HS-27A (cell line): ENCODE measurements around the gene EPC1.
A peak's percentile ranks its signal among the peaks of the same experiment; 100 is the strongest.
"Not testable (repeated sequence)": the region's sequence is repeated elsewhere in the genome, so short reads cannot be mapped to it uniquely, and the experiment has no call there.

Source experiments
- DNase-seq: peaks from one replicate; pipeline ENCODE4 v3.0.0-alpha.2; 2012; ENCODE audit warnings: low read depth, missing footprints

Gene EPC1, protein sequence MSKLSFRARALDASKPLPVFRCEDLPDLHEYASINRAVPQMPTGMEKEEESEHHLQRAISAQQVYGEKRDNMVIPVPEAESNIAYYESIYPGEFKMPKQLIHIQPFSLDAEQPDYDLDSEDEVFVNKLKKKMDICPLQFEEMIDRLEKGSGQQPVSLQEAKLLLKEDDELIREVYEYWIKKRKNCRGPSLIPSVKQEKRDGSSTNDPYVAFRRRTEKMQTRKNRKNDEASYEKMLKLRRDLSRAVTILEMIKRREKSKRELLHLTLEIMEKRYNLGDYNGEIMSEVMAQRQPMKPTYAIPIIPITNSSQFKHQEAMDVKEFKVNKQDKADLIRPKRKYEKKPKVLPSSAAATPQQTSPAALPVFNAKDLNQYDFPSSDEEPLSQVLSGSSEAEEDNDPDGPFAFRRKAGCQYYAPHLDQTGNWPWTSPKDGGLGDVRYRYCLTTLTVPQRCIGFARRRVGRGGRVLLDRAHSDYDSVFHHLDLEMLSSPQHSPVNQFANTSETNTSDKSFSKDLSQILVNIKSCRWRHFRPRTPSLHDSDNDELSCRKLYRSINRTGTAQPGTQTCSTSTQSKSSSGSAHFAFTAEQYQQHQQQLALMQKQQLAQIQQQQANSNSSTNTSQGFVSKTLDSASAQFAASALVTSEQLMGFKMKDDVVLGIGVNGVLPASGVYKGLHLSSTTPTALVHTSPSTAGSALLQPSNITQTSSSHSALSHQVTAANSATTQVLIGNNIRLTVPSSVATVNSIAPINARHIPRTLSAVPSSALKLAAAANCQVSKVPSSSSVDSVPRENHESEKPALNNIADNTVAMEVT

GRCh38 chr10:32346551-32347362 is at the start of gene EPC1:
EPC1 (minus strand) TSS chr10:32347158; CDS start chr10:32346915, 243 bp downstream.
- DNase-seq, result peak; percentile 60

- no peak for DNase-seq
Measured at GRCh38 chr10:32393911-32394310, 47.0 kb upstream of the EPC1 start.

DNA sequence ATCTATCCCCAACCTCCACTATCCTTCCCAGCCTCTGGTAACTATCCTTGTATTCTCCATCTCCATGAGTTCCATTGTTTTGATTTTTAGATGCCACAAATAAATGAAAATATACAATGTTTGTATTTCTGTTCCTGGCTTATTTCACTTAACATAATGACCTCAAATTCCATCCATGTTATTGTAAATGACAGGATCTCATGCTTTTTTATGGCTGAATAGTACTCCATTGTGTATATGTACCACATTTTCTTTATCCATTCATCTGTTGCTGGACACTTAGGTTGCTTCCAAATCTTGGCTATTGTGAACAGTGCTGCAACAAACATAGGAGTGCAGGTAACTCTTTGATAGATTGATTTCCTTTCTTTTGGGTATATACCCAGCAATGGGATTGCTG is 45.3 kb upstream of the EPC1 start:
- DNase-seq, result not testable (repeated sequence)

DNA sequence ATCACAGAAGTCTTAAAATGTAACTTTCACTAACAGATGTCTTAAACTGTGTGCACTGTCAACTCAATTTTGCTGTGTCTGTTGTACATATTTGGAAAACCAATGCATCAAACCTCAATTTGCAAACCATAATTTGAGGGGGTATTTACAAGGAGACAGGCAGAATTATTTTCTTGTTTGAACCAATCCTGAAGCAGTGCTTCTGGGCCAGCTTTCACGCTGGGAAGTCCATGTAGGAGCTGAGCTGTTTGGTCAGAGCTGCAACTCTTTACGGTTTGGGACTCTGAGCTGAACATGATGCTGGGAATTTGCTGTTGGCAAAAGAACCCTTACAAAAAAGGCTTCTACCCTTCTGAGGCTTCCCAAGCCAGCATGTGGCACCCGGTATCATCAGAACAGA is 43.2 kb upstream of the EPC1 start:
- DNase-seq, result no peak

GRCh38 chr10:32388258-32389027 is 41.5 kb upstream of the EPC1 start:
- DNase-seq, result no peak

GRCh38 chr10:32386623-32387260 is 39.8 kb upstream of the EPC1 start:
- no peak for DNase-seq

DNA sequence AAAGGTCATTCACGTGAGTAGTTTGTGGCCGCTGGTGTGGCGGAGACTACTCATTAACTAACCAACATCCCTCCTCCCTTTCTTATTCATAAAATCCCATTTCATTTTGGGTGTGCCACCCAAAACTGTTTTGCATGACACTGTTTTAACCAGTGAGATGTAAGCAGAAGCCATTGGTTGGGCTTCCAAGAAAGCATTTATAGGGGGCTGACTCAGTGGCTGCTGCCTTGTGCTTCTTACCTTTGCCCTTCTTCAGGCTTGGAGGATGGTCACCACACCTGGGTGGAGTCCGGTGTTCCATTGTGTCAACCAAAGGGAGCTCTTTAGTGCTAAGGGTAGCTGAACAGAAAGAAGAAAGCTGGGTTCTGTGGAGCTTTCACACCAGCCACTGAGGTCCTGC is 37.2 kb upstream of the EPC1 start:
- DNase-seq, result no peak

GRCh38 chr10:32381165-32381564 is 34.2 kb upstream of the EPC1 start:
- DNase-seq, result no peak

DNA sequence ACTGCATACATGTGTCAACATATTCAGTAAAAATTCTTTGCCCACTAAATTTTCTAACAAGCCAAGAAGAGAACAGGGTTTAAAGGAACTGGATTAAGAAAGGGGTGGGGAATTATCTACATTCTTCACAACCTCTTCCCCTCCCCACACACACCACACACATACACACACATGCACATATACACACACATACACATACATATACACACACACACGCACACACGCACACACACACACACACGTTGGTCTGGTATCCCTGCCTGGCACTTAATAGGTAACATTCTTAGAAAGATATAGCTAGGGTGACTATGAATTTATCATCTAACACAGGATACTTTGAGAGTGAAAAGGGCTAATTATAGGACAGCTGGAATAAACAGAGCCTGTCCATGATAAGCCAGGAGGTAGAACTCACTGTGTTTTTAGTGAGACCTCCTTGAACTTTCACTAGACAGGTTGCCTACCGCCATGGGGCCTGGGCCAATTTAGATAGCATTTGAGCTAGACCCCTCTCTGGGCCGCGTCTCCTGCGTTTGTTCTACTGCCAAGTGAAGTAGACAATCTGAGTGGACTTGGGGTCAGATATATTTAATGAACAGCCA is 33.1 kb upstream of the EPC1 start:
- no peak for DNase-seq

DNA sequence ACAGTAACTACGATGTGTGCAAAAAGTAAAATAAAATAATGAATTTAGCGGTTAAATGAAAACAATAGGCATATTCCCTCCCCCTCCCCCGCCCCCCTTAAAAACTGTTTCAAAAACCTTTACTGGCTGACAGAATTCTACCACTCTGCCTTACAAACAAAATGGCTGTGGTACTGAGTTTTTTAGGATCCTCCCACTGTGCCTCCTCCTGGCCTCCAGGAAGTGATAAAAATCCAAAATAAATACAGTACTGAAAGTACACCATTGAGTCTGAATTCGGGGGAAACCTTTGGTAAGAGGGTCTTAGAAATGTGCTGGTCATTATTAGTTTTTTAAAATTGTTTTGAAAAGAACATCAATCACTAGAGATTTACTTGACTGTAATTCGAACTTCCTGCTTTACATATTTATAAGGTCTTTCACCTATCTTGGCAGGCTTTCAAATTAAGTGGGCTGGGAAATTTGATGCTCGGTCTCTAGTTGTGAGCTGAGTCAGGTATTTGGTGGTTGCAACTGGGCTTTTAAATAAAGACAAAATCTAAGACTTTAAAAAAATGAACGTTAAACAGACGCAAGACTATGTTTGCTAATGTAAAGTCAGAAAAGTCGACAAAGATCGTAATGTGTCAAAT is 32.5 kb upstream of the EPC1 start:
- no peak for DNase-seq

DNA sequence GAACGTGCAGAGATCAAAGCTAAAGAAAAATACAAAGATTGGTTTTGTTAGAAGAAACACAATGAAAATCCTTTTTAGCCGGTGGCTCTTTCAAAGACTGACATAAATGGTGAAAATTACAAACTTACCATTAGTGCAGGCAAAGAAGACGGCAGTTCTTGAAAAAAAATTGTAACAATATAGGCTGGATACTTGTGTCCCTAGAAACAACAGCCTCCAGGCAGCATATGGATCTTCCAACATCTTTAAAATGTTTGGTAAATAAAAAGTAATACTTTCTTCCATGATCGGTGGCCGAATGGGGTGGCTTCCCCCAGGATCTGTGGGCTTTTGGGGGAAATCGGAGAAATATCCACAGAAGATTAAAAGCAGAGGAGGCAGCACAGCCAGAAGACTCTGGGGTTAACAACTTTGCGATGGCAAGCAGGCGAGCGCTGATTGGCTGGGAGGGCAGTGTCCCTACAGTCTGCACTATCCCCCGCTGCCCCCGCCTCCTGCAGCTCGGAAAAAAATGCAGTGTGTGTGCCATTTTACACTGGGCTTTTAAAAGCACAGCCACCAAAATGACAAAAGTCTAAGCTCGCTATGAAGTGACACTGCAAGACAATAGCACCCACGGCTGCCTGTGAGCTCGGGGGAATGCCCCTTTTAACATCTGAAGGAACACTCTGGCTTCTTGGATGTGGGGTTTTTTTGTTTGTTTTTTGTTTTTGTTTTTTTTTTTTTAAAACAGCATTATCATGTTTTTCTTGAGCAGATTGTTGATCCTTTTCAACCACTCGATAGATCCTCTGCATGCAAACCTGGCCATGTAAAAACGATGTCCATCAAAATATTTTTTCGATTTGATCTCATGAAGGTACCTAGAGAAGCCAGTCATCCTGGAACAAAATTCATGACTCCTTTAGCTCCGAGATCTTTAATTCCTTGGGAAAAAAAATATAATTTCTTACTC is 31.7 kb upstream of the EPC1 start:
- DNase-seq, result peak; percentile 41

- no peak for DNase-seq
Measured at GRCh38 chr10:32377458-32378259, 30.7 kb upstream of the EPC1 start.

DNA sequence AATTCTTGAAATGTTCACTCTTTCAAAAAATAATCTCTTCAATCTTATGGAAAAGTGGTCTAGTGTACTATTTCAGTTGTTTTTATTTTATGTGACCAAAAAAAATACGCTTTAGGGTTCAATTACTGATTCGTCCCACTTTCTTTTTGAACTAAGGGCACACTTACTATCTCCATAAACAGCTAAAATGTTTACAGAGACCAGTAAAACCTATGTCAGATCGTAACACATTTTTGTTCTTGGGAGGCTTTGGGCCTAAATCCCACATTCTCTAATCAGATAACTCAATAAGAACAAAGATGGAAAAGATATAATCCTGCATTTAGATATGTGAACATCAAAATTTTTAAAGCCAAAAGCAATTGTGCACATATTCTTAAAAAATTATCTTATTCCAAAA is 29.8 kb upstream of the EPC1 start:
- no peak for DNase-seq

DNA sequence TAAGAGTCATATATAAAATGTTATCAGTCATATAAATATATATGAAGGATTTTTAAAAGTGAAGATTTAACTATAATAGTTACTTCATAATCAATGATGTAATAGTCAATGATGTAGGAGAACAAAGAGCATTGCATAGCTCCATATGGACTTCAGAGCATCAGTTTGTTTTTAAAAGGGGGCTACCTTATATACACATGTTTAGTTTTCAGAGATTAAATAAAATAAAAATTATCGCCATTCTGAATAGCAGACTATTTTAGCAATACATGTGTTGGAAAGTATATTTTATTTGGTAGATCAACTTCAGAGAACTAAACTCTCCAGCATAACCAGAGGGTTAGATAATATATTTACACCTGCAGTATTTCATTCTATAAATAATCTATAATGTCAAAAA is 29.1 kb upstream of the EPC1 start:
- no peak for DNase-seq

- no peak for DNase-seq
Measured at GRCh38 chr10:32375631-32376030, 28.7 kb upstream of the EPC1 start.

DNA sequence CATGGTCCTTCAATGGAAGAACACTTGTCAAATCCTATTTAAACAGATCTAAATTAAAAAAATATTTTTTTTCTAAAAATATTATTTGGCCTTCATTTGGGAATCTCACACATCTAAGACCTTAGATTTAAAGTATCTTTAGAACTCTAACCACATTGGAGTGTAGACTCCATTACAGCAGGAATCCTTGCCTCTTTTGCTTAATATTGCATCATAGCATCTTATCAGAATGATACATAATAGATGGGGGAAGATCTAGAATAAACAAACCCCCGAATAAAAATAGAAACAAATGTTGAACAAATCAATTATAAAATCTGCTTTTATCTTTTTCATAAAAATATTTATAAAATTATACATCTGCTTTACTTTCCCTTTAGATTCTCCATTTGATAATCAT is 27.6 kb upstream of the EPC1 start:
- DNase-seq, result no peak

GRCh38 chr10:32373496-32373895 is 26.5 kb upstream of the EPC1 start:
- DNase-seq, result no peak

- DNase-seq, result no peak
Measured at GRCh38 chr10:32373031-32373430, 26.1 kb upstream of the EPC1 start.
